ENCODE measurements around the gene GNAI3.

GNAI3 gene

DNA sequence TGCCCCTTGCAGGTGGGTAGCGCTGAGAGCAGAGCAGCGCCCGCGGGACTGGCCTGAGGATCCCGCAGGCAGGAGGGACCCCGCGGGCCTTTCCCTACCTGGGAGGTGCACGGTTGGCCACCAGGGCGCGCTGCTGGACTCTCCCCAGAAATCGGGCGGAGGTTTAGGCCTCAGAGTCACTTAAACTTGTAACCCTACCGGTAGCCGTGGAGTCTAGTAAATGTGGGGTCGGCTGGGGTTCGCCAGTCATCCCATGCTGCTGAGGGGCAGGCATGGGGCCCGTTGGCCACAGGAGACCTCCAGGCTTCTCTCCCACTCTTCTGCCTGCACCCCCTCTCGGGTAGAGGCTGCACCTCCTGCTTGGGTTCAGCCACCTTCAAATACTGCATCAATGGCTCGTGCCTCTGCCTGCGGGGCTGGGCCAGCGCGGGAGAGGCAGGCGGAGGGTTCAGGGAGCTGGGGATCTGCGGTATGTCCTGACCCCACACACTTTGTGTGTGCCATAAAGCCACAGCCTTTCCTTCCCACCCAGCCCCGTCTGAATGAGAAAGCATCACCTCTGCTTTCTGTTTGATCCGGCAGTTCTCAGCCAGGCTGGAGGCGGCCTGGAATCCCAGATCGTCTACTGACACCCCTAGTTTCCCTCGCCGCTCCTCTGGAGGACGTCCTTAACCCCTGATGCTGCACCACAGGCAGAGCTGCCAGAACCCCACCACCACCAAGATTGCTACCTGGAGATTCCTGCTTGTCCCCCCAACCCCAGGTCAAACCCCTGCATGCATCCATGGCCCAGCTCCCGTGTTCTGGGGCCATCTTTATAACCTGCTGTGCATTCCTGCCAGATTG is 95.2 kb downstream of the GNAI3 start:
- TF ChIP-seq POLR2AphosphoS5 (IDR thresholded peaks at IDR 0.05; ENCODE audit: low read depth, low read length) (no peak), TAF1 (IDR thresholded peaks at IDR 0.05; ENCODE audit: low read depth, low read length) (no peak), POU2F2 (IDR thresholded peaks at IDR 0.05; ENCODE audit: low read depth, low read length) (no peak), POLR2A (IDR thresholded peaks at IDR 0.05; ENCODE audit: low read depth, low read length) (no peak), SPI1 (IDR thresholded peaks at IDR 0.05; ENCODE audit: low read depth, low read length) (no peak), PAX5 (IDR thresholded peaks at IDR 0.05; ENCODE audit: insufficient read depth, low read length, severe bottlenecking) (no peak)
- peak; percentile 81 for DNase-seq (ENCODE audit: insufficient read length, low spot score)
- FAIRE-seq: peak; percentile 79

DNA sequence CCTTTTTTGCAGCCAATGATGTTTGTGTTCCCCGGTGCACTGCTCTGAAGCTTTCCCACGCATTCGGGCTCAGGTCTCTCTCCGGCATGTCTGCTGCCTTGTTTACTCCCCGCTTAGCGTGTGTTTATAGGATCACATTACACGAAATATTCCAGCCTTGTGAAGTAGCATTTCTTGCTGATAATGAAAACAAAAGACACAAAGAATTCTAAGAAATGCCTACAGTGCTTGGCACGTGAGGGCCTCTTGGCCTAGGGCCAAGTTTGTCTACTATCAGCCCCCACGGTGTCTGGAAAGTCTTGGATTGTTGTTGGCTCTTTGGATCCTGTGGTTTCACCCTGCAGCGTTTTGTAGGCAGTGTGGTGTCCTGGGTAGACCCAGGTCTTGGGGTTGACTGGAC is 96.3 kb downstream of the GNAI3 start:
- no peak for DNase-seq (ENCODE audit: insufficient read length, low spot score)
- TF ChIP-seq POU2F2 (IDR thresholded peaks at IDR 0.05; ENCODE audit: low read depth, low read length) (no peak), POLR2A (IDR thresholded peaks at IDR 0.05; ENCODE audit: low read depth, low read length) (no peak), SPI1 (IDR thresholded peaks at IDR 0.05; ENCODE audit: low read depth, low read length) (no peak), PAX5 (IDR thresholded peaks at IDR 0.05; ENCODE audit: insufficient read depth, low read length, severe bottlenecking) (no peak), POLR2AphosphoS5 (IDR thresholded peaks at IDR 0.05; ENCODE audit: low read depth, low read length) (no peak), TAF1 (IDR thresholded peaks at IDR 0.05; ENCODE audit: low read depth, low read length) (no peak)
- FAIRE-seq: no peak

DNA sequence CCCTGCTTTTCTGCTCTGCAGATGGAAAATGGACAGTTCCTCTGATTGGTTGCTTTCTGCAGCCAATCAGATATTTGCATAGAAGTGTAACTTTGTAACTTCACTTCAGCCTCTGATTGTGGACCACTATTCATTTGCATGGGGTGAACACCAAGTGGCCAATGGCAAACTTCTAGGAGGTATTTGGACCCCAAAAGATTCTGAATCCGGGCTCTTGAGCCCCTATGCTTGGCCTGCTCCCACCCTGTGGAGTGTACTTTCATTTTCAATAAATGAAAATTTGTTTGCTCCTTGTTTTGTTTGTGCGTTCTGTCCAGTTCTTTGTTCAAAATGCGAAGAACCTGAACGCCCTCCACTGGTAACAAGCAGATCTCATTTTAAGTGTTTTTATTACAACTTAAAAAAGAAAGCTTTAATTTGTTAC is 101.1 kb downstream of the GNAI3 start:
- DNase-seq (ENCODE audit: insufficient read length, low spot score) (no peak), FAIRE-seq (no peak)
- TF ChIP-seq POLR2A (IDR thresholded peaks at IDR 0.05; ENCODE audit: low read depth, low read length) (no peak), PAX5 (IDR thresholded peaks at IDR 0.05; ENCODE audit: insufficient read depth, low read length, severe bottlenecking) (no peak), POU2F2 (IDR thresholded peaks at IDR 0.05; ENCODE audit: low read depth, low read length) (no peak), POLR2AphosphoS5 (IDR thresholded peaks at IDR 0.05; ENCODE audit: low read depth, low read length) (no peak), TAF1 (IDR thresholded peaks at IDR 0.05; ENCODE audit: low read depth, low read length) (no peak), SPI1 (IDR thresholded peaks at IDR 0.05; ENCODE audit: low read depth, low read length) (no peak)

DNA sequence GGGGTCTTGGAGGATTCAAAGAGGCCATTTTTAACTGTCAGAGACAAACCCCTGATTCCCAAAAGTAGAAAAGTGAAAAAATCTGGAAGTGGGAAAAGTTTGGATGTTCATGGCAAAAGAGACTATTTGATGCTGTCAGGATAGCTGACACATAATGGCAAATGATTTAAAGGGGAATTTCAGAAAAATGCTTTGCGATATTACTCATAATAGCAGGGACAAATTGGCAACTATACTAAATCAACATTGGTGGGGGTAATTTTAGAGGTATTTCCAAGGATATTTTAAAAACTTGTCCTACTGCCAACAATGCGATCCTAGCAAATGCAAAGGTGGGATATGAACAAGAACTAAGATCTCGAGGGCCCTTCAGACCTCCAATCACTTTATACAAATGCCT is 102.2 kb downstream of the GNAI3 start:
- FAIRE-seq (no peak), DNase-seq (ENCODE audit: insufficient read length, low spot score) (no peak)
- TF ChIP-seq POU2F2 (IDR thresholded peaks at IDR 0.05; ENCODE audit: low read depth, low read length) (no peak), SPI1 (IDR thresholded peaks at IDR 0.05; ENCODE audit: low read depth, low read length) (no peak), POLR2A (IDR thresholded peaks at IDR 0.05; ENCODE audit: low read depth, low read length) (no peak), TAF1 (IDR thresholded peaks at IDR 0.05; ENCODE audit: low read depth, low read length) (no peak), PAX5 (IDR thresholded peaks at IDR 0.05; ENCODE audit: insufficient read depth, low read length, severe bottlenecking) (no peak), POLR2AphosphoS5 (IDR thresholded peaks at IDR 0.05; ENCODE audit: low read depth, low read length) (no peak)

DNA sequence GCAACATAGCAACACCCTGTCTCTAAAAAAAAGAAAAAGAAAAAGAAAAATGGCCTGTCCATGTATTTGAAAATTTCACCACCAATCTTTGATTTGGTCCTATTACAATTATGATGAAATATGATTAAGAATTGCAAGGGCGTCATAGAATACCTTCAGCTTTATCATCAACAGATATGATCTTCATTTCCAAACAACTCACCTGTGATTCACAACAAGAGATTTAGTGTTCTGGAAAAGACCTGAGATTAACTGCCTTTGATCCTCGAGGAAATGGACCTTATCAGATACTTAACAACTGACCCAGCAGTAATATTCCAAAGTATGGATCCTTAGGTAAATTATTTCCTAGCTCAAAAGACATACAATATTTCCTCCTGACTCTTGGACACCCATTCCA is 104.0 kb downstream of the GNAI3 start:
- FAIRE-seq (no peak), DNase-seq (ENCODE audit: insufficient read length, low spot score) (no peak)
- TF ChIP-seq POU2F2 (IDR thresholded peaks at IDR 0.05; ENCODE audit: low read depth, low read length): no peak
- TF ChIP-seq PAX5 (IDR thresholded peaks at IDR 0.05; ENCODE audit: insufficient read depth, low read length, severe bottlenecking): no peak
- no peak for TF ChIP-seq TAF1 (IDR thresholded peaks at IDR 0.05; ENCODE audit: low read depth, low read length)
- TF ChIP-seq POLR2AphosphoS5 (IDR thresholded peaks at IDR 0.05; ENCODE audit: low read depth, low read length): no peak
- TF ChIP-seq SPI1 (IDR thresholded peaks at IDR 0.05; ENCODE audit: low read depth, low read length): no peak
- TF ChIP-seq POLR2A (IDR thresholded peaks at IDR 0.05; ENCODE audit: low read depth, low read length): no peak

DNA sequence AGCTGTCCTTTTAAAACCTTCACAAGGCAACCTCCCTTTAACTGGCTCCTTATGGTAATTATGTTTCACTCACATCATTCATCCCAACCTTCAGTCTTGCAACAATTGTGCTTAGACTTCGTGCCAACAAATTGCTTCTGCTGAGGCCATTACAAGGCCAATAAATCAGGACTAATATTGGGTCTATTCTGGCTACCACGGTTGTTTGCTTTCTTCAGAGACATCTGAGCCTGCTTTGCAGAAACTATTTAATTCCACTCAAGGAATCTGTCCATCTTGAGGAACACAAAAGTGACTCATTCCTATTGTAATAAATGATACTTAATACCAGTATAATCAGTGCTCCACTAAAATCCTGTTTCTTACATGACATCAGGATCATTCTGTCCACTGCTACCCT is 104.9 kb downstream of the GNAI3 start:
- DNase-seq (ENCODE audit: insufficient read length, low spot score): no peak
- FAIRE-seq: no peak

DNA sequence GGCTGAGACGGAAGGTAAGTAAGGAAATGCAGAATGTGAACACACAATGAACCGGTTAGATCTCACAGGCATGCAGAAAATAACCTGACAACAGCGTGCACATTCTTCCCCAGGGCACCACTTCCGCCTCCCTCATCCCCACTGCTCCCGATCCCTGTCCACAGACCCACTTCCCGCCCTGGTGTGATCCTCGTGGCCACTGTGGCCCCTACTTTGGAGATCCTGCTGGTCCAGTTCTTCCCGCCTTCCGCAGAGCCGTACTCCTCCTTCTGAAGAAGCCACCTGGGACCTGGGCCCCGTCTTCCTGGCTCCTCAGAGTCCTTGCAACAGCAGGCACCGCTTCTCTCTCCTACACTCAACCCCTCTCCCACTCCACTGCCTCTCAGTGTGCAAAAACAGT is 106.1 kb downstream of the GNAI3 start:
- no peak for DNase-seq (ENCODE audit: insufficient read length, low spot score)
- FAIRE-seq: no peak
- TF ChIP-seq PAX5 (IDR thresholded peaks at IDR 0.05; ENCODE audit: insufficient read depth, low read length, severe bottlenecking): no peak
- no peak for TF ChIP-seq POLR2A (IDR thresholded peaks at IDR 0.05; ENCODE audit: low read depth, low read length)
- TF ChIP-seq SPI1 (IDR thresholded peaks at IDR 0.05; ENCODE audit: low read depth, low read length): no peak
- no peak for TF ChIP-seq POU2F2 (IDR thresholded peaks at IDR 0.05; ENCODE audit: low read depth, low read length)
- no peak for TF ChIP-seq TAF1 (IDR thresholded peaks at IDR 0.05; ENCODE audit: low read depth, low read length)
- TF ChIP-seq POLR2AphosphoS5 (IDR thresholded peaks at IDR 0.05; ENCODE audit: low read depth, low read length): no peak

More for the DNA sequence above, 104.9 kb downstream of the GNAI3 start:
- TF ChIP-seq SPI1 (IDR thresholded peaks at IDR 0.05; ENCODE audit: low read depth, low read length) (no peak), POU2F2 (IDR thresholded peaks at IDR 0.05; ENCODE audit: low read depth, low read length) (no peak), POLR2AphosphoS5 (IDR thresholded peaks at IDR 0.05; ENCODE audit: low read depth, low read length) (no peak), POLR2A (IDR thresholded peaks at IDR 0.05; ENCODE audit: low read depth, low read length) (no peak), PAX5 (IDR thresholded peaks at IDR 0.05; ENCODE audit: insufficient read depth, low read length, severe bottlenecking) (no peak), TAF1 (IDR thresholded peaks at IDR 0.05; ENCODE audit: low read depth, low read length) (no peak)

DNA sequence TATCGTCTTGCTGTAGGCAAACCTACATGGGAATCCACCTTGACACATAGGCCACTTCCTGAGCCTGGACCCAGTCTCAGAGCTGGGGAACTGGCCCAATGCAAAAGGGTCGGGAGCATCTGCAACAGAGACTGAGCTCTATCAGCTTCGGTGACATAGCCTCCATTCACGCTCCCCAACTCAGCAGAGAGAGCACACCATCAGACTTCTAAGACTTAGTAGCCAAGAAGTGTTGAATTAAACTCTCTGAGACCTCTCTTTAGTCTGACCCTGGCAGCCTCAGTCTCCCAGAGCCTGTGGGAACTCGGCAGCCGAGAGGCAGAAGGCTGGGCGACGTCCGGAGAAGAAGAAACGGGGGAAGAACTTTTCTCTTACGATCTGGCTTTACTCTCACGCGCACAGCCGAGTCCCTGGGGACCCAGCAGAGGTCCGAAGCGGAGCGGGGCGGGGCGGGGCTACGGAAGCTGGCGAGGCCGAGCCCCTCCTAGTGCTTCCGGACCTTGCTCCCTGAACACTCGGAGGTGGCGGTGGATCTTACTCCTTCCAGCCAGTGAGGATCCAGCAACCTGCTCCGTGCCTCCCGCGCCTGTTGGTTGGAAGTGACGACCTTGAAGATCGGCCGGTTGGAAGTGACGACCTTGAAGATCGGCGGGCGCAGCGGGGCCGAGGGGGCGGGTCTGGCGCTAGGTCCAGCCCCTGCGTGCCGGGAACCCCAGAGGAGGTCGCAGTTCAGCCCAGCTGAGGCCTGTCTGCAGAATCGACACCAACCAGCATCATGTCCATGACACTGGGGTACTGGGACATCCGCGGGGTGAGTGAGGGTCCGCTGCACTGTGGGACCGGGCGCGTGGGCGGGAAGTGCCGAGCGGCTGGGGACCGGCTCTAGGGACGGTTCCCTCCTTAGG is 107.5 kb downstream of the GNAI3 start, which contains the start of gene GSTM4:
TSS of gene GSTM4 (plus strand) at position 485 of the 905 bp plus-strand sequence. CDS start at position 776, 291 bp downstream.
- DNase-seq (ENCODE audit: insufficient read length, low spot score): peak; percentile 86
- TF ChIP-seq TAF1 (IDR thresholded peaks at IDR 0.05; ENCODE audit: low read depth, low read length): no peak
- no peak for TF ChIP-seq PAX5 (IDR thresholded peaks at IDR 0.05; ENCODE audit: insufficient read depth, low read length, severe bottlenecking)
- TF ChIP-seq POU2F2 (IDR thresholded peaks at IDR 0.05; ENCODE audit: low read depth, low read length): no peak
- 0 out of 2 replicates have a peak, but pooled peaks have one; percentile 33 for TF ChIP-seq POLR2A (IDR thresholded peaks at IDR 0.05; ENCODE audit: low read depth, low read length)
- TF ChIP-seq POLR2AphosphoS5 (IDR thresholded peaks at IDR 0.05; ENCODE audit: low read depth, low read length): 0 out of 2 replicates have a peak, but pooled peaks have one; percentile 18
- TF ChIP-seq SPI1 (IDR thresholded peaks at IDR 0.05; ENCODE audit: low read depth, low read length): no peak
- peak; percentile 65 for FAIRE-seq
